Panc1 (cell line): ENCODE measurements around the gene ELMO1. TPM values are rescaled to one million over a fixed set of nuclear protein-coding genes. Genes with fewer than 3 reads are reported as not detected.

Source experiments
- ATAC-seq: fragments of 200-7000 bp; cut with Tn5 transposase; 2 replicates; pipeline ENCODE4 v1.9.1; 2020; ENCODE audit warnings: mild to moderate bottlenecking, moderate library complexity
- BruUV-seq: library from RNA; stranded (reverse); fragments of 400-500 nt; replicated peaks from 2 replicates; lab custom pipeline; 2021; lab: Mats Ljungman, UMichigan
- CTCF ChIA-PET: fragments of 300-600 bp; sonication (Branson Sonifier 250); formaldehyde crosslinking; loops from one replicate; lab custom pipeline; 2022; ENCODE audit warnings: antibody characterized with exemption; lab: Charles Lee
- POLR2A ChIA-PET: fragments of 300-600 bp; sonication (Branson Sonifier 250); formaldehyde crosslinking; loops from one replicate; lab custom pipeline; 2022; ENCODE audit warnings: antibody characterized with exemption; lab: Charles Lee
- DNase-seq: peaks from one replicate; pipeline ENCODE4 v3.0.0-alpha.2; 2010; ENCODE audit warnings: low read depth, low spot score
- H3K27ac ChIP-seq: 2 replicates; pipeline ENCODE4 v1.5.1; 2011; ENCODE audit warnings: mild to moderate bottlenecking, low read length, inconsistent platforms
- H3K27me3 ChIP-seq: fragments of 200-500 bp; sonication (Bioruptor generic); 2 replicates; pipeline ENCODE4 v1.6.0; 2014; ENCODE audit warnings: low read length, inconsistent platforms; ENCODE audit not compliant: control insufficient read depth, insufficient read depth
- H3K36me3 ChIP-seq: fragments of 200-500 bp; sonication (Bioruptor generic); 2 replicates; pipeline ENCODE4 v1.5.1; 2014; ENCODE audit warnings: inconsistent platforms, mild to moderate bottlenecking, low read length, moderate library complexity; ENCODE audit not compliant: control insufficient read depth, insufficient read depth
- H3K4me1 ChIP-seq: 2 replicates; pipeline ENCODE4 v1.5.1; 2011; ENCODE audit warnings: inconsistent platforms, mild to moderate bottlenecking, low read length, moderate library complexity; ENCODE audit not compliant: control insufficient read depth, insufficient read depth
- H3K4me3 ChIP-seq, 2 experiments: 2 replicates each; pipeline ENCODE4 v1.5.1; 2011 to 2012; ENCODE audit warnings: low read depth in 2 of 2, low read length in 2 of 2, mild to moderate bottlenecking in 2 of 2, inconsistent platforms in 1 of 2, moderate library complexity in 1 of 2
- H3K9me3 ChIP-seq: fragments of 200-500 bp; sonication (Bioruptor generic); 2 replicates; pipeline ENCODE4 v1.5.1; 2014; ENCODE audit warnings: low read depth, mild to moderate bottlenecking, inconsistent platforms, low read length, moderate library complexity; ENCODE audit not compliant: control insufficient read depth, insufficient read depth
- POLR2AphosphoS5 ChIP-seq: IDR thresholded peaks from 2 replicates; pipeline ENCODE4 v1.6.1; 2012; ENCODE audit warnings: mild to moderate bottlenecking, low read depth, low read length, moderate library complexity
- SIN3A ChIP-seq: IDR thresholded peaks from 2 replicates; pipeline ENCODE4 v1.6.1; 2012; ENCODE audit warnings: low read depth, mild to moderate bottlenecking, low read length, moderate library complexity, borderline replicate concordance; ENCODE audit not compliant: insufficient read depth
- TCF7L2 ChIP-seq: IDR thresholded peaks from 2 replicates; pipeline ENCODE4 v1.6.1; 2011; ENCODE audit warnings: mild to moderate bottlenecking, low read depth, low read length, inconsistent platforms
- in situ Hi-C: cut with HindIII; loops from 2 replicates; pipeline ENCODE4 v1.10.0; 2016; ENCODE audit warnings: low sequenced_read_pairs, low pct_unique_long_range_greater_than_20kb
- intact Hi-C: fragments of 100-400 bp; cut with micrococcal nuclease; formaldehyde crosslinking; loops from one replicate; pipeline ENCODE4 v1.10.0; 2022; ENCODE audit not compliant: unreplicated experiment
- total RNA-seq: library from RNA; stranded (reverse); gene quantifications from one replicate; pipeline ENCODE4 v1.2.1, GENCODE V29; 2021; ENCODE audit not compliant: unreplicated experiment
- TF ChIP-seq, protein P1 (sequence below): fragments of 450-650 bp; IDR thresholded peaks from 2 replicates; pipeline ENCODE4 v1.5.1; 2017; ENCODE audit warnings: mild to moderate bottlenecking
- TF ChIP-seq, protein P2 (sequence below), 2 experiments: IDR thresholded peaks; 2 replicates each; pipeline ENCODE4 v1.6.1; 2011 to 2012; ENCODE audit warnings: low read depth in 2 of 2, control low read depth in 1 of 2, low read length in 1 of 2, mild to moderate bottlenecking in 1 of 2, moderate library complexity in 1 of 2; ENCODE audit not compliant: insufficient read depth in 1 of 2

ELMO1 gene
- total RNA-seq, 1 experiment from 2014 or later = 0.80 TPM

DNA sequence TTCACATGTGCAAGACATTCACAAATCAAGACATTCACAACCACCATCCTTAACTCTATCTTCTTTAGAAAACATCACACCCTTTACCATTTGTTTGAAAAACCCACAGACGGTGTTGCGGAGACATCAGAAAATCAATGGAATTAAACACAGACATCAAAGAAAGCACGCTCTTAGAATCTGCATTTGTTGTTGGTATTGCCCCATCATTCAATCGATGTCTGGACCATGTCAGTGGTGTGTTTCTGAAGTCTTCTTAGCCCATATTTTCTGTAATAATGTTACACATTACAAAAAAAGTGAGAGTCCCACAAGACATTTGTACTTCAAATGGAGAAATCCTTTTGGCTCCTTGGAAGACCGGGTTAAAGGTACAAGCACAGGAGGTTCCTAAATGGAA, 550.5 kb downstream of the ELMO1 start:
- intact Hi-C loops = no loop called here
- TF ChIP-seq, protein P1, sequence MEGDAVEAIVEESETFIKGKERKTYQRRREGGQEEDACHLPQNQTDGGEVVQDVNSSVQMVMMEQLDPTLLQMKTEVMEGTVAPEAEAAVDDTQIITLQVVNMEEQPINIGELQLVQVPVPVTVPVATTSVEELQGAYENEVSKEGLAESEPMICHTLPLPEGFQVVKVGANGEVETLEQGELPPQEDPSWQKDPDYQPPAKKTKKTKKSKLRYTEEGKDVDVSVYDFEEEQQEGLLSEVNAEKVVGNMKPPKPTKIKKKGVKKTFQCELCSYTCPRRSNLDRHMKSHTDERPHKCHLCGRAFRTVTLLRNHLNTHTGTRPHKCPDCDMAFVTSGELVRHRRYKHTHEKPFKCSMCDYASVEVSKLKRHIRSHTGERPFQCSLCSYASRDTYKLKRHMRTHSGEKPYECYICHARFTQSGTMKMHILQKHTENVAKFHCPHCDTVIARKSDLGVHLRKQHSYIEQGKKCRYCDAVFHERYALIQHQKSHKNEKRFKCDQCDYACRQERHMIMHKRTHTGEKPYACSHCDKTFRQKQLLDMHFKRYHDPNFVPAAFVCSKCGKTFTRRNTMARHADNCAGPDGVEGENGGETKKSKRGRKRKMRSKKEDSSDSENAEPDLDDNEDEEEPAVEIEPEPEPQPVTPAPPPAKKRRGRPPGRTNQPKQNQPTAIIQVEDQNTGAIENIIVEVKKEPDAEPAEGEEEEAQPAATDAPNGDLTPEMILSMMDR = no peak
- TF ChIP-seq SIN3A (no peak), TCF7L2 (no peak), POLR2AphosphoS5 (no peak)
- TF ChIP-seq, protein P2, sequence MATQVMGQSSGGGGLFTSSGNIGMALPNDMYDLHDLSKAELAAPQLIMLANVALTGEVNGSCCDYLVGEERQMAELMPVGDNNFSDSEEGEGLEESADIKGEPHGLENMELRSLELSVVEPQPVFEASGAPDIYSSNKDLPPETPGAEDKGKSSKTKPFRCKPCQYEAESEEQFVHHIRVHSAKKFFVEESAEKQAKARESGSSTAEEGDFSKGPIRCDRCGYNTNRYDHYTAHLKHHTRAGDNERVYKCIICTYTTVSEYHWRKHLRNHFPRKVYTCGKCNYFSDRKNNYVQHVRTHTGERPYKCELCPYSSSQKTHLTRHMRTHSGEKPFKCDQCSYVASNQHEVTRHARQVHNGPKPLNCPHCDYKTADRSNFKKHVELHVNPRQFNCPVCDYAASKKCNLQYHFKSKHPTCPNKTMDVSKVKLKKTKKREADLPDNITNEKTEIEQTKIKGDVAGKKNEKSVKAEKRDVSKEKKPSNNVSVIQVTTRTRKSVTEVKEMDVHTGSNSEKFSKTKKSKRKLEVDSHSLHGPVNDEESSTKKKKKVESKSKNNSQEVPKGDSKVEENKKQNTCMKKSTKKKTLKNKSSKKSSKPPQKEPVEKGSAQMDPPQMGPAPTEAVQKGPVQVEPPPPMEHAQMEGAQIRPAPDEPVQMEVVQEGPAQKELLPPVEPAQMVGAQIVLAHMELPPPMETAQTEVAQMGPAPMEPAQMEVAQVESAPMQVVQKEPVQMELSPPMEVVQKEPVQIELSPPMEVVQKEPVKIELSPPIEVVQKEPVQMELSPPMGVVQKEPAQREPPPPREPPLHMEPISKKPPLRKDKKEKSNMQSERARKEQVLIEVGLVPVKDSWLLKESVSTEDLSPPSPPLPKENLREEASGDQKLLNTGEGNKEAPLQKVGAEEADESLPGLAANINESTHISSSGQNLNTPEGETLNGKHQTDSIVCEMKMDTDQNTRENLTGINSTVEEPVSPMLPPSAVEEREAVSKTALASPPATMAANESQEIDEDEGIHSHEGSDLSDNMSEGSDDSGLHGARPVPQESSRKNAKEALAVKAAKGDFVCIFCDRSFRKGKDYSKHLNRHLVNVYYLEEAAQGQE (IDR thresholded peaks at IDR 0.05; ENCODE audit: insufficient read depth in 1 of 2, low read depth in 2 of 2, low read length in 1 of 2) = no peak
- ChIA-PET CTCF (no interaction called here), POLR2A (no interaction called here)
- H3K27me3 ChIP-seq = no peaks in the 10 kb centered on the region
- no peak for ATAC-seq
- in situ Hi-C loops = no loop called here
- H3K4me3 ChIP-seq = no peak overlapping the region
- no peaks in the 10 kb centered on the region for H3K36me3 ChIP-seq
- H3K27ac ChIP-seq = no peak overlapping the region
- H3K9me3 ChIP-seq = no peaks in the 10 kb centered on the region
- no peak for DNase-seq
- BruUV-seq = no TSS peak
- H3K4me1 ChIP-seq = no peaks in the 10 kb centered on the region

DNA sequence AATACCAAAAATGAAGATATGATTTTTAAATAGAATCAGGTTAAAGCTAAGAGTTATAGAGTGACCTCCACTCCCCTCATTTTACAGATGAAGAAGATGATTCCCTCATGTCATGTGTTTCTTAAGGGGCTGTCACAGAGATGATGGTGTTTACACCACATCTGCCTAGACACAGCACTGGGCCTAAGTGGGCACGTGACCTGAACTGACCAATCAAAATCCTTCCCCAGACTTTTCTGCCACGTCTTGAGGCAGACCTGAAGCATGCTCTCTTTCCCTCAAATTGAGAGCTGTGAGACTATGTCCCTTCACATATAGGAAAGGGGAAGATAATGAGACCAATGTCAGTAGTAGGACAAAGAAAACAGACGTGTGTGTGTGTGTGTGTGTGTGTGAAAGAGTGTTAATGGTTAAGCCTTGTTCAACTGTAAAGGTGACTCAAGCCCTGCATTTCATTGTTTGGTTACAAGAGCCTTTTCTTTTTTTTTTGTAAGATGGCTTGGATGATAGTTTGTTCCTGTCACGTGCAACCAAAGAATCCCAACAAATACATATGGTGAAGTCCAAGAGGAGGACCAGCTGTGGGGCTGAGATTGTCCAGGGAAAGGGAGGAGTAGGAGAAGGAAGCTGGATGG, 551.6 kb downstream of the ELMO1 start:
- in situ Hi-C loops (no loop called here), intact Hi-C loops (no loop called here)
- Histone ChIP-seq H3K27ac (no peak overlapping the region), H3K4me1 (no peaks in the 10 kb centered on the region), H3K9me3 (no peaks in the 10 kb centered on the region), H3K4me3 (no peak overlapping the region), H3K27me3 (no peaks in the 10 kb centered on the region), H3K36me3 (no peaks in the 10 kb centered on the region)
- BruUV-seq = no TSS peak
- CTCF ChIA-PET = interaction anchor here (0.6 kb wide), 1 partner anchor 263 kb away, joined by 3 read pairs; no protein-coding TSS in a partner anchor
- POLR2A ChIA-PET = interaction anchor here (0.6 kb wide), 1 partner anchor 303 kb away, joined by 9 read pairs; no protein-coding TSS in a partner anchor
- DNase-seq (no peak), ATAC-seq (no peak)
- TF ChIP-seq SIN3A = no peak
- TF ChIP-seq, protein P1 = no peak
- no peak for TF ChIP-seq TCF7L2
- TF ChIP-seq, protein P2 (IDR thresholded peaks at IDR 0.05; ENCODE audit: insufficient read depth in 1 of 2, low read depth in 2 of 2, low read length in 1 of 2) = no peak
- TF ChIP-seq POLR2AphosphoS5 = no peak
